GM12873 (cell line): Measurements from ENCODE around the gene TOP1.

Experiments
- CTCF ChIP-seq: IDR thresholded peaks from 2 replicates; pipeline ENCODE4 v1.5.1; 2012; ENCODE audit warnings: low read depth, mild to moderate bottlenecking, moderate library complexity, low read length, control low read depth; ENCODE audit not compliant: insufficient read depth; ENCODE audit errors: missing control alignments

TOP1 gene

DNA sequence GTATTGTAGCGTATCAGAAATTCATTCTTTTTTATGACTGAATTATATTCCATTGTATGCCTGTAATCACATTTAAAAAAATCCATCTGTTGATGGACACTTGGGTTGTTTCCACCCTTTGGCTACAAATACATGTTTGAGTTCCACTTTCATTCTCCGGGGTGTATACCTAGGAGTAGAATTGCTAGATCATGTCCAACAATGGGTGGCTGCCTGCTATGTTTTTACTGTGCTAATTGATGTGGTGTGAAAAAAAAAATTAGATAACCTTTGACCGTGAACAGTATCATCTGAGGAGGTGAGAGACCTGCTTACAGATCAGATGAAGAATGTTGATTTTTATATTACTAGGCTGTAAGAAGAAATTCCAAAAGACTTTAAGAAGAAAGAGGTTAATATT, 37.1 kb downstream of the TOP1 start:
- TF ChIP-seq CTCF: no peak

DNA sequence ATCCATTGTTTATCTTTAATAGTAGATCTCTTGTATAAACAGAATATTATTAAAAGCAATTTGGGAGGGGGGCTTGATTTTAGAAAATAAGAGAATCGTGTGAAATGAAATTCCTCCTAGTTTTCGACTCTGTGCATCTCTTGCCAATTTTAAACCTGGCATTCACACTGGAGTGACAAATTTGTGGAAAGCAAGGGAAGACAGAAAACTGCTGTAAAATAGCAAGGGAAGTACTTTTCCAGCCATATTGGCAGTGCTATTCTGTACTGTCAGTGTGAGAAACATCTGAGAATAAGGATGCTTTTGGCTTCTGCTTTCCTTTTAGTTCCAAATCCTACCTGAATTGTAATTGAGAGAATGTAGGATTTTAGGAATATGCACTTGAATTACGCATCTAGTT, 40.2 kb downstream of the TOP1 start:
- TF ChIP-seq CTCF: no peak

- TF ChIP-seq CTCF: no peak
Measured at GRCh38 chr20:41072190-41072863, 43.7 kb downstream of the TOP1 start.

DNA sequence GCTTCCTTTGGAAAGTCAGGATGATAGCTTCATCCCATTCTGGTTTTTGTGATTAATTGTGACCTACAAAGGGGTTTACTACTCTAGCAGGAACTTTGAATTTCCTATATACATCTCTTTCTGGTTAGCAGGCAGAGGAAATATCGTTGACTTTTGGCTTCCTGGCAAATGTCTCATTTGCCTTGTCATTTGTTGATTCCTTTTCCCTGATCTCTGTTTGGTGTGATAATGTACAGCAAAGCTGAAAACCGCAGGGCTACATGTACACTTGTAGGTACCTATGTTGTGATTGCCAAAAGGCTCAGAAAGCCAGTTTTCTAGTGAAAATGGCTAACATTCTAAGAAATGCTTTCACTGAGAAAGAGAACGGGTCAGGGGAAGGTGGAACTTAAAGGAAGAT, 44.3 kb downstream of the TOP1 start:
- no peak for TF ChIP-seq CTCF

DNA sequence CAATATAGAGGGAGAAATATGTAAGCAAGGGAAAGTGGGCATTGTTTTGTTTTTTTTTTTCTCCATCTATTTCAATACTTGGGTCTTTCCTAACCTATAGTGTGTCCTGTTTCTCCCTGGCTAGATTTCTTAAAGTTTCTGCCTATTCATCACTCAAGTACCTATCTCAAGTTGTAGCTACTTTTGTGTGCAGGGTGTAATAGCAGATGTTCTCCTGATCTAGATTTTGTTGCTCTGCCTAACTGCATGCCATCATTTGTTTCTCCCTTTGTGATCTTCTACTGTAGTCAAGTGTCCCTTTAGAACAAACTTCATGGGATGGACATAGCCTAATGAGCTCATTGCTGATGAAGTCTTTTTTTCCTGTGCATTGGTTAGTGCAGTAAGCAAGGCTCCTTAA, 45.8 kb downstream of the TOP1 start:
- no peak for TF ChIP-seq CTCF

DNA sequence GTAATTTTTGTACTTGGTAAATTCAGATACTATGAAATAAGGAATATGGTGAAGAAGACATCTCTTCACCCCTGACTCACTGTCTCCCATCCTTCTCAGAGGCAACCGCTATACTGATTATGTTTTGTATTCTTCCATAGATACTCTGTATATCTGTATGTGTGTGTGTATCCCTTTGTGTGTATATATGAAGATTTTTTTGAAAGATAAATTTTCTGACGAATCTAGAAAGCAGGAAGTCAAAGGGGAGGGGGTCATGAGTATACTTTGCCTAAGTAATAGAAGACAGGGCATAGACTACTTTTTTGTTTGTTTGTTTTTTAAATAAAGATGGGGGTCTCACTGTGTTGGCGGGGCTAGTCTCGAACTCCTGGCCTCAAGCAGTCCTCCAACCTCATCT, 48.2 kb downstream of the TOP1 start:
- no peak for TF ChIP-seq CTCF

GRCh38 chr20:41078329-41078728, 49.7 kb downstream of the TOP1 start:
- TF ChIP-seq CTCF: peak; percentile 36

GRCh38 chr20:41079066-41079465, 50.4 kb downstream of the TOP1 start:
- TF ChIP-seq CTCF: no peak
